Measurements from ENCODE around the gene RAB3IL1.

The RAB3IL1 gene

GRCh38 chr11:61949169-61950034 lies 32.0 kb upstream of the RAB3IL1 start (continued):
- TF ChIP-seq REST (tag by site-specific recombination; IDR thresholded peaks at IDR 0.05) (no peak), ZSCAN4 (tag by site-specific recombination; IDR thresholded peaks at IDR 0.05) (no peak), ZNF354C (tag by site-specific recombination; IDR thresholded peaks at IDR 0.05; ENCODE audit: borderline replicate concordance, low read depth) (no peak), ZSCAN5A (tag by site-specific recombination; IDR thresholded peaks at IDR 0.05) (no peak), ZNF302 (tag by site-specific recombination; IDR thresholded peaks at IDR 0.05; ENCODE audit: low read depth) (no peak), ZNF138 (tag by site-specific recombination; IDR thresholded peaks at IDR 0.05; ENCODE audit: borderline replicate concordance) (no peak), ZFP69B (tag by site-specific recombination; IDR thresholded peaks at IDR 0.05) (no peak), ZNF658 (tag by site-specific recombination; IDR thresholded peaks at IDR 0.05) (no peak), ZNF777 (tag by site-specific recombination; IDR thresholded peaks at IDR 0.05; ENCODE audit: borderline replicate concordance) (no peak), ZNF184 (tag by site-specific recombination; IDR thresholded peaks at IDR 0.05) (no peak), ZNF530 (tag by site-specific recombination; IDR thresholded peaks at IDR 0.05; ENCODE audit: low read depth) (no peak), MZF1 (tag by site-specific recombination; IDR thresholded peaks at IDR 0.05; ENCODE audit: borderline replicate concordance) (peak; percentile 91), ZNF280D (tag by site-specific recombination; IDR thresholded peaks at IDR 0.05) (no peak)

- Histone ChIP-seq H3K36me3 (ENCODE audit: control insufficient read depth in 2 of 2, insufficient read depth in 1 of 2, low read length in 2 of 2) (no peaks in the 10 kb centered on the region), H3K27ac (ENCODE audit: extremely low read depth, low read depth, low read length) (no peak overlapping the region), H3K4me1 (ENCODE audit: control insufficient read depth, insufficient read depth, low read length) (peaks cover 3% of the 10 kb centered on the region; the same call in 1 of the 2 replicates), H3K4me3 (ENCODE audit: low read depth, low read length) (no peak overlapping the region), H3K9me3 (ENCODE audit: control insufficient read depth, insufficient read depth, low read depth, low read length) (no peaks in the 10 kb centered on the region)
- ChIA-PET POLR2A (interaction anchor here (0.6 to 1.8 kb wide), 2 partner anchors 23 to 27 kb away, joined by 5 to 7 read pairs; no protein-coding TSS in a partner anchor), CTCF (interaction anchor here (0.6 to 7.6 kb wide), 53 partner anchors 9 to 287 kb away, joined by 3 to 329 read pairs (median 5); partner anchors contain the start of genes FADS3 and FTH1)
- TF ChIP-seq ZNF560 (tag by site-specific recombination; IDR thresholded peaks at IDR 0.05; ENCODE audit: borderline replicate concordance) = no peak
- no peak for TF ChIP-seq ZNF239 (tag by site-specific recombination; IDR thresholded peaks at IDR 0.05)
- TF ChIP-seq ZNF366 (tag by site-specific recombination; conservative IDR thresholded peaks at IDR 0.05) = no peak
- TF ChIP-seq OSR2 (tag by site-specific recombination; IDR thresholded peaks at IDR 0.05) = no peak
- TF ChIP-seq ZNF501 (tag by site-specific recombination; IDR thresholded peaks at IDR 0.05) = no peak
- no peak for TF ChIP-seq SP3 (tag by site-specific recombination; IDR thresholded peaks at IDR 0.05)
- no peak for TF ChIP-seq TCF7L2 (IDR thresholded peaks at IDR 0.05; ENCODE audit: borderline replicate concordance, low read depth, low read length)
- TF ChIP-seq ZNF112 (tag by site-specific recombination; IDR thresholded peaks at IDR 0.05) = no peak
- no peak for TF ChIP-seq ZNF660 (tag by site-specific recombination; IDR thresholded peaks at IDR 0.05)
- no peak for TF ChIP-seq ZNF514 (tag by site-specific recombination; IDR thresholded peaks at IDR 0.05)
- no peak for TF ChIP-seq ZNF175 (tag by site-specific recombination; IDR thresholded peaks at IDR 0.05)
- TF ChIP-seq ZNF211 (tag by site-specific recombination; IDR thresholded peaks at IDR 0.05; ENCODE audit: low read depth) = no peak
- TF ChIP-seq ZNF677 (tag by site-specific recombination; IDR thresholded peaks at IDR 0.05) = no peak
- no peak for TF ChIP-seq ZNF155 (tag by site-specific recombination; IDR thresholded peaks at IDR 0.05)
- TF ChIP-seq ZNF580 (tag by site-specific recombination; IDR thresholded peaks at IDR 0.05) = no peak
Measured at GRCh38 chr11:61948505-61948904, 31.1 kb upstream of the RAB3IL1 start.
